ENCODE data around the gene PAPPA2. TPM values are rescaled to one million over a fixed set of nuclear protein-coding genes. Genes with fewer than 3 reads are reported as not detected.

Gene PAPPA2
- total RNA-seq, 2 donors from 2014 or later: 1.3 TPM; not detected in 1

- Histone ChIP-seq H3K4me3 (ENCODE audit: low read length) (no peak overlapping the region), H3K9me3 (ENCODE audit: control insufficient read depth, low read length) (no peaks in the 10 kb centered on the region), H3K9ac (ENCODE audit: extremely low read depth, low read length, poor library complexity, severe bottlenecking) (no peak overlapping the region), H3K4me1 (ENCODE audit: control insufficient read depth, insufficient read depth, low read length) (no peaks in the 10 kb centered on the region), H3K27ac (ENCODE audit: low read depth, low read length) (no peak overlapping the region), H3K27me3 (ENCODE audit: control insufficient read depth, insufficient read depth, low read length, poor library complexity, severe bottlenecking) (peaks cover 21% of the 10 kb centered on the region), H3K36me3 (ENCODE audit: control insufficient read depth, insufficient read depth, low read length) (no peaks in the 10 kb centered on the region)
- 33 to 40% methylated on average over 1 to 2 of the region's 2 CpGs for WGBS, 2 experiments (ENCODE audit: insufficient coverage in 1 of 2, insufficient read length in 1 of 2)
- Mint-ChIP-seq H3K27me3 (ENCODE audit: insufficient read depth) (peaks cover 12% of the 10 kb centered on the region), H3K27ac (no peak overlapping the region), H3K9me3 (no peaks in the 10 kb centered on the region), H3K36me3 (ENCODE audit: low read depth) (no peaks in the 10 kb centered on the region), H3K4me3 (no peak overlapping the region), H3K4me1 (no peaks in the 10 kb centered on the region)
- peak; percentile 6 for TF ChIP-seq CTCF (conservative IDR thresholded peaks at IDR 0.05)
- DNase-seq: no peak
Observed at GRCh38 chr1:176566004-176566975, 103.3 kb downstream of the PAPPA2 start.

- DNase-seq: no peak
- Histone ChIP-seq H3K27me3 (ENCODE audit: control insufficient read depth, insufficient read depth, low read length, poor library complexity, severe bottlenecking) (peaks cover 31% of the 10 kb centered on the region), H3K9ac (ENCODE audit: extremely low read depth, low read length, poor library complexity, severe bottlenecking) (no peak overlapping the region), H3K36me3 (ENCODE audit: control insufficient read depth, insufficient read depth, low read length) (no peaks in the 10 kb centered on the region), H3K27ac (ENCODE audit: low read depth, low read length) (no peak overlapping the region), H3K4me3 (ENCODE audit: low read length) (no peak overlapping the region), H3K9me3 (ENCODE audit: control insufficient read depth, low read length) (no peaks in the 10 kb centered on the region), H3K4me1 (ENCODE audit: control insufficient read depth, insufficient read depth, low read length) (no peaks in the 10 kb centered on the region)
- WGBS, 2 experiments (ENCODE audit: insufficient coverage in 1 of 2, insufficient read length in 1 of 2): 91 to 92% methylated on average over 3 of the region's 3 CpGs
- Mint-ChIP-seq H3K4me3 (no peak overlapping the region), H3K4me1 (no peaks in the 10 kb centered on the region), H3K27ac (no peak overlapping the region), H3K36me3 (ENCODE audit: low read depth) (no peaks in the 10 kb centered on the region), H3K9me3 (no peaks in the 10 kb centered on the region), H3K27me3 (ENCODE audit: insufficient read depth) (peaks cover 22% of the 10 kb centered on the region)
- TF ChIP-seq CTCF (conservative IDR thresholded peaks at IDR 0.05): no peak
Observed at GRCh38 chr1:176567190-176567794, 104.3 kb downstream of the PAPPA2 start.

GRCh38 chr1:176568185-176568584, 105.2 kb downstream of the PAPPA2 start:
- Mint-ChIP-seq H3K36me3 (ENCODE audit: low read depth) (no peaks in the 10 kb centered on the region), H3K27me3 (ENCODE audit: insufficient read depth) (peaks cover 31% of the 10 kb centered on the region), H3K4me3 (no peak overlapping the region), H3K9me3 (no peaks in the 10 kb centered on the region), H3K4me1 (peaks cover 4% of the 10 kb centered on the region), H3K27ac (no peak overlapping the region)
- WGBS, 2 experiments (ENCODE audit: insufficient coverage in 1 of 2, insufficient read length in 1 of 2): 89% methylated on average over 1 of the region's 1 CpG; no CpG with 5 or more reads in 1 of the 2 experiments
- Histone ChIP-seq H3K4me1 (ENCODE audit: control insufficient read depth, insufficient read depth, low read length) (peaks cover 3% of the 10 kb centered on the region), H3K4me3 (ENCODE audit: low read length) (no peak overlapping the region), H3K9ac (ENCODE audit: extremely low read depth, low read length, poor library complexity, severe bottlenecking) (no peak overlapping the region), H3K36me3 (ENCODE audit: control insufficient read depth, insufficient read depth, low read length) (no peaks in the 10 kb centered on the region), H3K27ac (ENCODE audit: low read depth, low read length) (no peak overlapping the region), H3K9me3 (ENCODE audit: control insufficient read depth, low read length) (no peaks in the 10 kb centered on the region), H3K27me3 (ENCODE audit: control insufficient read depth, insufficient read depth, low read length, poor library complexity, severe bottlenecking) (peaks cover 36% of the 10 kb centered on the region)
- no peak for DNase-seq
- TF ChIP-seq CTCF (conservative IDR thresholded peaks at IDR 0.05): no peak

Measured in endodermal cell (in vitro differentiated cells).